Midbrain (tissue), 1 donor: ENCODE measurements around the gene GCDH.
A peak's percentile ranks its signal among the peaks of the same experiment; 100 is the strongest.
"Not testable (repeated sequence)": the region's sequence is repeated elsewhere in the genome, so short reads cannot be mapped to it uniquely, and the experiment has no call there.

ENCODE experiments used
- DNase-seq: peaks from one replicate; lab custom pipeline; 2025; lab: John Stamatoyannopoulos, UW

Gene GCDH

GRCh38 chr19:12890787-12891552 is at the start of gene GCDH:
TSS of gene GCDH (plus strand) at chr19:12891160. CDS start at chr19:12891305, 145 bp downstream.
- peak; percentile 100 for DNase-seq

- no peak for DNase-seq
These were observed 48.4 kb upstream of the GCDH start for GRCh38 chr19:12842511-12842910.

- no peak for DNase-seq
These were observed 47.6 kb upstream of the GCDH start for GRCh38 chr19:12843328-12843727.

- DNase-seq, result no peak
These were observed 46.8 kb upstream of the GCDH start for GRCh38 chr19:12843999-12844732.

- DNase-seq, result not testable (repeated sequence)
These were observed 44.3 kb upstream of the GCDH start for GRCh38 chr19:12846613-12847012.

- DNase-seq, result peak; percentile 79
These were observed 43.5 kb upstream of the GCDH start for GRCh38 chr19:12847159-12848139.

GRCh38 chr19:12856653-12857052 is 34.3 kb upstream of the GCDH start:
- no peak for DNase-seq

- DNase-seq, result no peak
These were observed 32.7 kb upstream of the GCDH start for GRCh38 chr19:12858041-12858928.

GRCh38 chr19:12859546-12859945 is 31.4 kb upstream of the GCDH start:
- DNase-seq, result no peak

- DNase-seq, result no peak
These were observed 26.8 kb upstream of the GCDH start for GRCh38 chr19:12864143-12864542.

- no peak for DNase-seq
These were observed 25.9 kb upstream of the GCDH start for GRCh38 chr19:12864721-12865715.

- no peak for DNase-seq
These were observed 25.1 kb upstream of the GCDH start for GRCh38 chr19:12865746-12866415.

- DNase-seq, result no peak
These were observed 24.4 kb upstream of the GCDH start for GRCh38 chr19:12866416-12867119.

- DNase-seq, result no peak
These were observed 23.6 kb upstream of the GCDH start for GRCh38 chr19:12867120-12868099.

- no peak for DNase-seq
These were observed 22.3 kb upstream of the GCDH start for GRCh38 chr19:12868540-12869112.

- no peak for DNase-seq
These were observed 19.3 kb upstream of the GCDH start for GRCh38 chr19:12871681-12872080.

GRCh38 chr19:12872255-12872654 is 18.7 kb upstream of the GCDH start:
- no peak for DNase-seq
